ENCODE results near the gene ABCC8. TPM values are rescaled to one million over a fixed set of nuclear protein-coding genes. Genes with fewer than 3 reads are reported as not detected.

Gene ABCC8
- polyA plus RNA-seq (2012; ENCODE audit: low read depth, missing spikeins) = not detected

GRCh38 chr11:17476317-17477083 is at the start of gene ABCC8:
TSS of gene ABCC8 (minus strand) at chr11:17476845. CDS start at chr11:17476776, 69 bp downstream.
- FAIRE-seq (no peak), DNase-seq (ENCODE audit: insufficient read length, low spot score) (no peak)
- TF ChIP-seq TAF1 (IDR thresholded peaks at IDR 0.05; ENCODE audit: low read depth, low read length) (no peak), POLR2AphosphoS5 (IDR thresholded peaks at IDR 0.05; ENCODE audit: low read depth, low read length) (no peak), POLR2A (IDR thresholded peaks at IDR 0.05; ENCODE audit: low read depth, low read length) (no peak), SPI1 (IDR thresholded peaks at IDR 0.05; ENCODE audit: low read depth, low read length) (no peak), PAX5 (IDR thresholded peaks at IDR 0.05; ENCODE audit: insufficient read depth, low read length, severe bottlenecking) (no peak), POU2F2 (IDR thresholded peaks at IDR 0.05; ENCODE audit: low read depth, low read length) (no peak)

GRCh38 chr11:17526326-17526725 is 49.7 kb upstream of the ABCC8 start:
- no peak for DNase-seq (ENCODE audit: insufficient read length, low spot score)
- TF ChIP-seq POLR2A (IDR thresholded peaks at IDR 0.05; ENCODE audit: low read depth, low read length) (no peak), PAX5 (IDR thresholded peaks at IDR 0.05; ENCODE audit: insufficient read depth, low read length, severe bottlenecking) (no peak), POU2F2 (IDR thresholded peaks at IDR 0.05; ENCODE audit: low read depth, low read length) (no peak), POLR2AphosphoS5 (IDR thresholded peaks at IDR 0.05; ENCODE audit: low read depth, low read length) (no peak)
- FAIRE-seq = no peak

- TF ChIP-seq PAX5 (IDR thresholded peaks at IDR 0.05; ENCODE audit: insufficient read depth, low read length, severe bottlenecking) = no peak
- DNase-seq (ENCODE audit: insufficient read length, low spot score) (no peak), FAIRE-seq (no peak)
Measured at GRCh38 chr11:17525570-17525969, 48.9 kb upstream of the ABCC8 start.

GRCh38 chr11:17524221-17524620 is 47.6 kb upstream of the ABCC8 start:
- no peak for FAIRE-seq
- TF ChIP-seq TAF1 (IDR thresholded peaks at IDR 0.05; ENCODE audit: low read depth, low read length) (no peak), SPI1 (IDR thresholded peaks at IDR 0.05; ENCODE audit: low read depth, low read length) (no peak), POLR2A (IDR thresholded peaks at IDR 0.05; ENCODE audit: low read depth, low read length) (no peak), POU2F2 (IDR thresholded peaks at IDR 0.05; ENCODE audit: low read depth, low read length) (no peak), POLR2AphosphoS5 (IDR thresholded peaks at IDR 0.05; ENCODE audit: low read depth, low read length) (no peak), PAX5 (IDR thresholded peaks at IDR 0.05; ENCODE audit: insufficient read depth, low read length, severe bottlenecking) (no peak)
- no peak for DNase-seq (ENCODE audit: insufficient read length, low spot score)

- FAIRE-seq = no peak
- no peak for DNase-seq (ENCODE audit: insufficient read length, low spot score)
- no peak for TF ChIP-seq TAF1 (IDR thresholded peaks at IDR 0.05; ENCODE audit: low read depth, low read length)
- no peak for TF ChIP-seq POLR2A (IDR thresholded peaks at IDR 0.05; ENCODE audit: low read depth, low read length)
- no peak for TF ChIP-seq POLR2AphosphoS5 (IDR thresholded peaks at IDR 0.05; ENCODE audit: low read depth, low read length)
- TF ChIP-seq POU2F2 (IDR thresholded peaks at IDR 0.05; ENCODE audit: low read depth, low read length) = no peak
- TF ChIP-seq SPI1 (IDR thresholded peaks at IDR 0.05; ENCODE audit: low read depth, low read length) = no peak
- TF ChIP-seq PAX5 (IDR thresholded peaks at IDR 0.05; ENCODE audit: insufficient read depth, low read length, severe bottlenecking) = no peak
Measured at GRCh38 chr11:17522655-17523054, 46.0 kb upstream of the ABCC8 start.

GRCh38 chr11:17521106-17521900 is 44.7 kb upstream of the ABCC8 start:
- FAIRE-seq = no peak
- no peak for TF ChIP-seq POLR2AphosphoS5 (IDR thresholded peaks at IDR 0.05; ENCODE audit: low read depth, low read length)
- TF ChIP-seq TAF1 (IDR thresholded peaks at IDR 0.05; ENCODE audit: low read depth, low read length) = no peak
- TF ChIP-seq PAX5 (IDR thresholded peaks at IDR 0.05; ENCODE audit: insufficient read depth, low read length, severe bottlenecking) = no peak
- TF ChIP-seq POU2F2 (IDR thresholded peaks at IDR 0.05; ENCODE audit: low read depth, low read length) = no peak
- TF ChIP-seq POLR2A (IDR thresholded peaks at IDR 0.05; ENCODE audit: low read depth, low read length) = no peak
- no peak for TF ChIP-seq SPI1 (IDR thresholded peaks at IDR 0.05; ENCODE audit: low read depth, low read length)
- no peak for DNase-seq (ENCODE audit: insufficient read length, low spot score)

- FAIRE-seq = no peak
- TF ChIP-seq POLR2A (IDR thresholded peaks at IDR 0.05; ENCODE audit: low read depth, low read length) (no peak), SPI1 (IDR thresholded peaks at IDR 0.05; ENCODE audit: low read depth, low read length) (no peak), PAX5 (IDR thresholded peaks at IDR 0.05; ENCODE audit: insufficient read depth, low read length, severe bottlenecking) (no peak), TAF1 (IDR thresholded peaks at IDR 0.05; ENCODE audit: low read depth, low read length) (no peak), POU2F2 (IDR thresholded peaks at IDR 0.05; ENCODE audit: low read depth, low read length) (no peak), POLR2AphosphoS5 (IDR thresholded peaks at IDR 0.05; ENCODE audit: low read depth, low read length) (no peak)
- DNase-seq (ENCODE audit: insufficient read length, low spot score) = no peak
Measured at GRCh38 chr11:17519061-17519885, 42.6 kb upstream of the ABCC8 start.

- DNase-seq (ENCODE audit: insufficient read length, low spot score) = no peak
- TF ChIP-seq SPI1 (IDR thresholded peaks at IDR 0.05; ENCODE audit: low read depth, low read length) (no peak), POLR2A (IDR thresholded peaks at IDR 0.05; ENCODE audit: low read depth, low read length) (no peak), PAX5 (IDR thresholded peaks at IDR 0.05; ENCODE audit: insufficient read depth, low read length, severe bottlenecking) (no peak), TAF1 (IDR thresholded peaks at IDR 0.05; ENCODE audit: low read depth, low read length) (no peak), POU2F2 (IDR thresholded peaks at IDR 0.05; ENCODE audit: low read depth, low read length) (no peak), POLR2AphosphoS5 (IDR thresholded peaks at IDR 0.05; ENCODE audit: low read depth, low read length) (no peak)
Measured at GRCh38 chr11:17518366-17518765, 41.7 kb upstream of the ABCC8 start.

GRCh38 chr11:17517186-17517585 is 40.5 kb upstream of the ABCC8 start:
- no peak for FAIRE-seq
- TF ChIP-seq SPI1 (IDR thresholded peaks at IDR 0.05; ENCODE audit: low read depth, low read length) = no peak
- no peak for TF ChIP-seq TAF1 (IDR thresholded peaks at IDR 0.05; ENCODE audit: low read depth, low read length)
- TF ChIP-seq POLR2AphosphoS5 (IDR thresholded peaks at IDR 0.05; ENCODE audit: low read depth, low read length) = no peak
- no peak for TF ChIP-seq POU2F2 (IDR thresholded peaks at IDR 0.05; ENCODE audit: low read depth, low read length)
- no peak for DNase-seq (ENCODE audit: insufficient read length, low spot score)

More at GRCh38 chr11:17518366-17518765, 41.7 kb upstream of the ABCC8 start:
- FAIRE-seq = no peak
